ENCODE measurements around the gene U2SURP. TPM values are rescaled to one million over a fixed set of nuclear protein-coding genes. Genes with fewer than 3 reads are reported as not detected.

Gene U2SURP
- total RNA-seq, 2 donors from 2014 or later = 26.3 to 33.7 TPM

DNA sequence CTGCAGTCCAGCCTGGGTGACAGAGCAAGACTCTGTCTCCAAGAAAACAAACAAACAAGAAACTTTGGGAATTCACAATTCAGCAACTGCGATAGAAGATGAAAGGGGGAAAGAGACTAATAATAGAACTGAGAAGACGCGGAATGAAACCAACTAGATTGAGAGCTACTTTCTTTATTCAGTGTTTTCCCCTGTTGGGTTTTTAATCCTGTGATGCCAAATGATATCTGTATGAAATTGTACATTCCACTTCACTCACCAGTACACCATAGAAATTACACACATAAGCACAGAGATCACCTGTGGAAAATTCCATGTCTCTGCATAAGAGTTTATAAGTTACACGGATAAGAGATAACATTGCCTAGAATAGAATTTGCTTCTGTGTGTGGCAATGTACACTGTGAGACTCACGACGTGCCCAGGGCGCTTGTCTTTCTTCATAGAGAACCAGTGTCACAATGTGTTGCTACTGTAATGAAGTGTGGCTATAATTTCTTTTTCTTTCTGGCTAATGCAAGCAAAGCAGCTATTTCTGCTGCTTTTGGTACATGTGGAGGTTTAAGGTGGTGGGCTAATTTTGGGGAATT lies 100.5 kb downstream of the U2SURP start:
- H3K4me1 ChIP-seq = no peaks in the 10 kb centered on the region
- no peak overlapping the region for H3K27ac ChIP-seq
- H3K36me3 ChIP-seq = no peaks in the 10 kb centered on the region
- TF ChIP-seq, protein P1, sequence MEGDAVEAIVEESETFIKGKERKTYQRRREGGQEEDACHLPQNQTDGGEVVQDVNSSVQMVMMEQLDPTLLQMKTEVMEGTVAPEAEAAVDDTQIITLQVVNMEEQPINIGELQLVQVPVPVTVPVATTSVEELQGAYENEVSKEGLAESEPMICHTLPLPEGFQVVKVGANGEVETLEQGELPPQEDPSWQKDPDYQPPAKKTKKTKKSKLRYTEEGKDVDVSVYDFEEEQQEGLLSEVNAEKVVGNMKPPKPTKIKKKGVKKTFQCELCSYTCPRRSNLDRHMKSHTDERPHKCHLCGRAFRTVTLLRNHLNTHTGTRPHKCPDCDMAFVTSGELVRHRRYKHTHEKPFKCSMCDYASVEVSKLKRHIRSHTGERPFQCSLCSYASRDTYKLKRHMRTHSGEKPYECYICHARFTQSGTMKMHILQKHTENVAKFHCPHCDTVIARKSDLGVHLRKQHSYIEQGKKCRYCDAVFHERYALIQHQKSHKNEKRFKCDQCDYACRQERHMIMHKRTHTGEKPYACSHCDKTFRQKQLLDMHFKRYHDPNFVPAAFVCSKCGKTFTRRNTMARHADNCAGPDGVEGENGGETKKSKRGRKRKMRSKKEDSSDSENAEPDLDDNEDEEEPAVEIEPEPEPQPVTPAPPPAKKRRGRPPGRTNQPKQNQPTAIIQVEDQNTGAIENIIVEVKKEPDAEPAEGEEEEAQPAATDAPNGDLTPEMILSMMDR (IDR thresholded peaks at IDR 0.05) = no peak
- no peak overlapping the region for H3K4me3 ChIP-seq
- no peaks in the 10 kb centered on the region for H3K27me3 ChIP-seq
- no peak for DNase-seq (ENCODE audit: low spot score)
- peaks cover 0 to 31% of the 10 kb centered on the region in 2 donors for H3K9me3 ChIP-seq

DNA sequence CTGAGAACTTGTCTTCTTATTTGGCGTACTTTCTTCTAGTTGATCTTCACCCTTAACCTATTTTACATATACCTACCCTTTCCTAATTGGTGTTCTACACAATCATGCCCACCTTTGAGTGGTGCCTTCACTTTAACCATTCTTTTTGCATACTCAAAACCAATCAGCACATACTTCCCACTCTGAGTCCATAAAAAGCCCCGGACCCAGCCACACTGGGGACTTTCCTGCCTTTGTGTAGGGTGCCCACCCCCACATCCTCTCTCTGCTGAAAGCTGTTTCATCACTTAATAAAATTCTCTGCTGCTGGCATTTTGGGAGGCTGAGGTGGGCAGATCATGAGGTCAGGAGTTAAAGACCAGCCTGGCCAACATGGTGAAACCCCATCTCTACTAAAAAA lies 102.3 kb downstream of the U2SURP start:
- no peak overlapping the region for H3K4me3 ChIP-seq
- H3K4me1 ChIP-seq = no peaks in the 10 kb centered on the region
- H3K27ac ChIP-seq = no peak overlapping the region
- H3K36me3 ChIP-seq = no peaks in the 10 kb centered on the region
- TF ChIP-seq, protein P1 (IDR thresholded peaks at IDR 0.05) = no peak
- H3K9me3 ChIP-seq = peaks cover 0 to 31% of the 10 kb centered on the region in 2 donors
- no peaks in the 10 kb centered on the region for H3K27me3 ChIP-seq
- no peak for DNase-seq (ENCODE audit: low spot score)

DNA sequence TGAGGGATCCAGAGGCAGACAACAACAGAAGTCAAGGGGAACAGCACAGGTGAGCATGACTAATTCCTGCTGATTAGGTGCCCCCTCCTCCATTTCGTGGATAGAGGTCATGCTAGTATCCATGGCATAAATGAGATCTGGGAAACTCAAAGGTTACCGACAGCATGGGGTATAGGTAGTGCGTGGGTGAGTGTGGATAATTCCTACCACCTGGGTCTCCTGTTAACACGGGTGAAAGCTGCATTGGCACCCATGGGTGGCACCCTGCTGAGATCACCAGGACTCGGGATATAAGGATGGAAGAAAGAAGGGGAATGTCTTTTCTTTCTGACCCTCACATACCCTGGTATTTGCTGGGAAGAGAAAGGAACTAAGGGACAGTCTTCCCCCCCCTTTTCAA lies 103.8 kb downstream of the U2SURP start:
- TF ChIP-seq, protein P1 (IDR thresholded peaks at IDR 0.05) = no peak
- no peak for DNase-seq (ENCODE audit: low spot score)
- Histone ChIP-seq H3K27ac (no peak overlapping the region), H3K4me3 (no peak overlapping the region), H3K36me3 (no peaks in the 10 kb centered on the region), H3K9me3 (peaks cover 0 to 31% of the 10 kb centered on the region in 2 donors), H3K4me1 (no peaks in the 10 kb centered on the region), H3K27me3 (no peaks in the 10 kb centered on the region)

DNA sequence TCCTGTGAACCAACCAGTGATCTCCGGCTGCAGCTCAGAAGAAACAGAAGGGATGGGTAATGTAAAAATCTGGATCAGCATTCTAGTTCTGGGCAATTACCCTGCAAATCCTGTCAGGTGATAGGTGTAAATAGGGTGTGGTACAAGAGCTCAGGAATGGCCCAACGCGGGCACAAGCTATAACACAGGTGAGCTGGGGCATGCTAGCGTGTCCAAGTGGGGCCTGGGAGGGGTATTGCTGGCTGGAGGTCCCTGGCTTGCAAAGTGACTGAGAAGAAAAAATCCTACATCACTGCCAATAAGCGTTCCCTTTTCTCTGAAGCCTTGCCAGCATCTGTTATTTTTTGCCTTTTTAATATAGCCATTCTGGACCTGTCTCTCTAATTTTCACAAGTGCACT lies 108.5 kb downstream of the U2SURP start:
- Histone ChIP-seq H3K4me3 (no peak overlapping the region), H3K27ac (no peak overlapping the region), H3K36me3 (no peaks in the 10 kb centered on the region), H3K9me3 (peaks cover 0 to 18% of the 10 kb centered on the region in 2 donors), H3K27me3 (no peaks in the 10 kb centered on the region), H3K4me1 (no peaks in the 10 kb centered on the region)
- DNase-seq (ENCODE audit: low spot score) = no peak
- TF ChIP-seq, protein P1 (IDR thresholded peaks at IDR 0.05) = no peak

Other genes starting within 250 kb of the U2SURP start
- gene PCOLCE2, start 112.5 kb upstream of the U2SURP start, total RNA-seq = 100 to 1,000 TPM in 1 of 2 donors, 10 to 100 TPM in 1; 79.1 to 148 TPM
- 10 to 100 TPM in 1 of 2 donors, 1 to 10 TPM in 1; 5.7 to 23.0 TPM for gene PAQR9, start 37.9 kb upstream of the U2SURP start, total RNA-seq
- gene CHST2, start 118.2 kb downstream of the U2SURP start, total RNA-seq = 1 to 10 TPM; 2.3 to 4.8 TPM